KBM-7 (cell line): ENCODE data around the gene TNFRSF21.
A peak's percentile ranks its signal among the peaks of the same experiment; 100 is the strongest.
"Not testable (repeated sequence)": the region's sequence is repeated elsewhere in the genome, so short reads cannot be mapped to it uniquely, and the experiment has no call there.

Experiments used
- DNase-seq: peaks from one replicate; pipeline ENCODE4 v3.0.0-alpha.2; 2015
- in situ Hi-C: fragments of 300-500 bp; cut with MboI; formaldehyde crosslinking; loops from 2 replicates; pipeline ENCODE4 v1.14.3; 2020; ENCODE audit warnings: low sequenced_read_pairs, low pct_unique_long_range_greater_than_20kb, mixed read lengths

Gene TNFRSF21

DNA sequence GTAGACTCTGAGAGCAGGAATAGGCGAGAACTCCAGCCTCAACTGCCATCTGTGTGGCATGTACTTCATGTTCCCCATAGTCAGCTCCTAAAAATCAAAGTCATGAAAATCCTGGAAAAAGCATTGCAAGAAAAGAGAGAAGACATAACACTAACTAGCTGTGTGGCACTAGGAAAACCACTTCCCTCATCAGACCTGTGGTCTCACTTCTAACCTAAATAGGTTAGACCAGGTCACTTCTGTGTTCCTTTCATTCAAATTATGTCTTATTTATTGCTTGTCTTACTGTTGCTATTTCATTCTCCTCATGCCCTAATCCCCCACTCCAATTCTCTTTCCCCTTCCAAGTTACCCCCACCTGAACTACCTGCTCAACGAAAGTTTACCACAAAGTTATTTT lies 70.2 kb downstream of the TNFRSF21 start:
- DNase-seq, result no peak
- in situ Hi-C loops, result no loop called here

DNA sequence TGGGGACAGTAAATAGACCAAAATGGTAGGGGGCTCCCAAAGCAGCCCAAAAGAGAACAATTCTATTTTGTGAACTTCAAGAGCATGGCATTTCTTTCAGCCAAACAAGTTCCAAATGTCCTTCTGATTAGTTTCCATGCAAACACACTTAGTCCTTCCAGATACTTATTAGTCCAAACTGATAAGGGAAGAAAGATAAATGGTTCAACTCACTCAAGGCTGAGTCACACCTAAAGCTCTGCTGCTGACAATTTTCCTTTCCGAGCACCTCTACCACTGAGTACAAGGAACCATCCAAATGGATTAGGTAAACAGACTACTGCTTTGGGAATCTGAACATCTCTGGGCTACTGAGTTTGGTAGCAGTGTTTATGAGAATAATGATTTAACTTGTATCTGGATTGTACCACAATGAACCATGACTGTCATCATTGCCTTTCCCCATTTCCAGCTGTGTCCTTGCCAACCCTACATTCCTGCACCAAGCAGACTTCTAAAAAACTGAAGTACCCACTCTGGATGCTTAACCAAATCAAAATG lies 71.2 kb downstream of the TNFRSF21 start:
- no peak for DNase-seq
- in situ Hi-C loops, result no loop called here

DNA sequence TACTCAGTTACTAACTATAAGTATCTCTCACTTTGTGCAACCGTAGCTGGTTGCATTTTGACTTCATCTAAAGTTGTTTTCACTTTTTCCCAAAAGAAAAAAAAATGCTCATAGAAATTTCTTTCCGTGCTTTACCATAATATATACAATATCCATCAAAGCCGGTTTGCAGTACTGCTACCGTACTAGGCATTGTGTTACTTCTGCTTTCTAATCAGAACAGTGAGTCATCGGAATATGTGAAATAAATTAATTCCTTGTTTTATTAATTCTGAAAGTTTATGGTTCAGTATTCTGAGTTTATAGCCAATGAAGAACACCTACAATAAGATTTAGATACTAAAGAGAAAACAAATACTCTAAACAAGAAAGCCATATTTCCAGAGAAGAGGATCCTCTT lies 72.5 kb downstream of the TNFRSF21 start:
- DNase-seq, result no peak
- in situ Hi-C loops, result no loop called here

DNA sequence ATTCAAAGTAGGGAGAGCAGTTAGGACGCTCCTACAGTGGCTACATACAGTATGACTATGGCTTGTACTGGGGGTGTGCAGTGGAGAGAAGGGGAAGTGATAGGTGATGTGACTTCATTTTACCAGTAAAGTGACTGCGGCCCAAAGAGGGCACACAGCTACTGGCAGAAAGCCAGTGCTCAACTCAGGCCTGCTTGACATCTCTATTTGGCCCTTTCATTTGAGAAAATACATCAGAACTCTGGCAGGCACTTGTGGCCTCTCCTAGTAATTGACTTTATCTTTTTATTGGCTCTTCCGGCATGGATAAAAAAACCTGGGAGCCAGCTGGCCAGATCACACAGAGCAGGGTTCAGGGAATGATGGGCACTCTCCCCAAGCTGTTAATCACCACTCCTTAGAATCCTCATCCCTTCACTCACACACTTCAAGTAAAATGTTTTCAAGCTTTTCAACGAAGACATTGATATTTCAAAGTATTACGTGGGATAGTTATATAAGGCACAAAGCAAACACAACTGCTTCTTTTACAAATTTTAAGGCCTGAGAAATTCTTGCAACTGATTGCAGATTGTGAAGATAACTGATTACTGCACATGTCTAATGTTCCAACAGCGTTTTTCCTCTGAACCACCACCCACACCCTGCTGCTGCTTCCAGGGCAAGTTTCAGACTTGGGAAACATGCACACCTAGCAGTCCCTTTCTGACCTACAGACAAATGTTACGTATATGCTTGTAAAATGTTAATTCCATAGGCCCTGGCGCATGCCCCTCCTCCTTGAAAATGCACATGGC lies 73.5 kb downstream of the TNFRSF21 start:
- DNase-seq, result peak; percentile 75
- in situ Hi-C loops, result no loop called here

DNA sequence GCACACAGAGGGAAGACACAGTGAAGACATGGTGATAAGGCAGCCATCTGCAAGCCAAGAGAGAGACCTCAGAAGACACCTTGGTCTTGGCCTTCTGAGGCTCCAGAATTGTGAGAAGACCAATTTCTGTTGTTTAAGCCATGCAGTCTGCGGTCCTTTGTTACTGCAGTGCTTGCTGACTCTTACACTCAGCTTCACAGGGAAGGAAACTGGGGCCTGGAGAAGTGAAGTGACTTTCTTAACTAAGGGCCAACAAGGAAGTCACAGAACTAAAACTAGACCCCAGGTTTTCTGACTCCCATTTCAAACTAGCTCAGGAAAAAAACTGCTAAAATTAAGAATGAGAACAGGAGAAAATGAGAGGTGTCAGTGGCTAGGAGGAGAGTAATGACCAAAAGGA lies 74.3 kb downstream of the TNFRSF21 start:
- no peak for DNase-seq
- in situ Hi-C loops, result no loop called here

DNA sequence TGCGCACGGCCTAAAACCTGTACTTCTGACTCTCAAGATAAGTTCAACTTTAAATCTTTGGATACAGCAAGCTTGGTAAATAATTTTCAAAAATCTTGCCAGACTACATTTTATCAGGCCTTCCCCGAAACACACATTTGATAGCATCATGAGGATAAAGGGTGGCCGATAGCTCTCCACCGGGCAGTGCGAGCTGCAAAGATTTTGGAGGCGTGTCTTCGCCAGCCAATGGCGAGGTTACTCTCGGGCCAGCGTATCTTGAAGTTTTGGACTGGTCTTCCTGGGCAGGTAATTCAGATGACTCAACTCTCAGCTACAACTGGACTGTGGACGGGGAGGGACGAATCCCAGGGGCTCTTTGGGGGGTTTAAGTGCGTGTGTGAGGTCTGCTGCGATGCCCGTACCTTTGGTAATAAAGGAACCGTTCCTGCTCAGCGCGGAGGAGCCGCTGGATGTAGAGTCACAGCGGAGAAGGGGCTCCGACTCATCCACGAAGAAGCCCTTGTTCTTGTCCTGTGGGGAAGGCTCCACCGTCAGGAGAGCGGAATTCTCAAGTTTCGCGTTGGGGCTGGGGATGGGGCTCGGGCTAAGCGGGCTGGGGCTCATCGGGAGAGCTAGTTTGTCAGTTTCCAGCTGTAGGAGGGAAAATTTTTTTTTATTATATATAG lies 75.3 kb downstream of the TNFRSF21 start:
- no peak for DNase-seq
- in situ Hi-C loops, result no loop called here

DNA sequence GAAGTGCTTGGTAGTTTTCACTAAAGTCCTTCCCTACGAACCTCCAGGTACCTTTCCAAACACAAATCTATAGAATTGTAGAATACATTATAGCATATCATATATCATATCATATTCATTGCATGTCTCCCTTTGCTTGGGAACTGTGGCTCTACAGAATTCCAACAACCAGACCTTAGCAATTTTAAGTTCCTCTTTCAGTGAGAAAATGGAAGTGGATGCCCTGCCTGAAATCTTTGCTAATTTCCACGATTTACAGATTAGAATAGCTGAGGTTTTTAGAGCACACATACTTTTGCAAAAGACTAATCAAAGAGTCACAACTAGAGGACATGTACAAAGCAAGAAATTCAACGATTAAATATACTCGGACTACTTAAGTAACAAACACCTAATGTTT lies 78.6 kb downstream of the TNFRSF21 start:
- DNase-seq, result no peak

DNA sequence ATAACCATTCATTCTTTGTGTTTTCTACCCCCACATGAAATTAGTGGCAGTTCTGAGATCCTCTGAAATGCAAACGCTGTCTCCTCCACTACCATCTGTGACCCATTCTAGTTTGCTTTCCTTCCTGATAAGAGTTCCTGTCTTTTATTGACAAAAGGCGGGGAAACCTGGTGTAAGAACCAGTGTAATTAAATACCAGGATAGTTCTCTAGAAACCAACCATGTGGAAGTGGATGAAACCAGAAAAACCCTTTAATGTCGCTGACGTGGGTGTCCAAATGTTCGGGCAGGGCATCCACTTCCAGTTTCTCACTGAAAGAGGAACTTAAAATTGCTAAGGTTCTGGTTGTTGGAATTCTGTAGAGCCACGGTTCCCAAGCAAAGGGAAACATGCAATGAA lies 79.1 kb downstream of the TNFRSF21 start:
- peak; percentile 56 for DNase-seq
- in situ Hi-C loops, result no loop called here

More for the DNA sequence above, 78.6 kb downstream of the TNFRSF21 start:
- in situ Hi-C loops, result no loop called here

DNA sequence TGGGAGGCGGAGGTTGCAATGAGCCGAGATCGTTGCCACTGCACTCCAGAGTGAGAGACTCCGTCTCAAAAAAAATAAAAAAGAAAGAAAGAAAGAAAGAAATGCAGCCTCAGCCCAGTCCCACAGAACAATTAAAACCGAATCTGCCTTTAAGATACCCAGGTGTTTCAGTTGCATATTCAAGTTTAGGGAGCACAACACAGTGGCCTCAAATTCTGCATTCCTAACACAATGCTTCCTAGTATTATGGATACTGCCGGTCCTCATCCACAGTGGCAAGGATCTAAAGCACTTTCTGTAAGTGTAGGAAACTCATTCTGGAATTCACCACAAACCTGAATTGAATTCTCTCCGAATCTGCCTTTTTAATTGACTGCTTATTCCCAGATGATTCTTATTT lies 80.5 kb downstream of the TNFRSF21 start:
- in situ Hi-C loops, result no loop called here
- no peak for DNase-seq

DNA sequence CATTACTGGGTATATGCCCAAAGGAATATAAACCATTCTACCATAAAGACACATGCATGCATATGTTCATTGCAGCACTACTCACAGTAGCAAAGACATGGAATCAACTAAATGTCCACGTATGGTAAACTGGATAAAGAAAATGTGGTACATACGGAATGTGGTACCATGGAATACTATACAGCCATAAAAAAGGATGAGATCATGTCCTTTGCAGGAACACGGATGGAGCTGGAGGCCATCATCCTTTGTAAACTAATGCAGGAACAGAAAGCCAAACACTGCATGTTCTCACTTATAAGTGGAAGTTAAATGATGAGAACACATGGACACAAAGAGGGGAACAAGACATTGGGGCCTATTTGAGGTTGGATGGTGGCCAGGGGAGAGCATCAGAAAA lies 81.6 kb downstream of the TNFRSF21 start:
- in situ Hi-C loops, DNase-seq: not testable (repeated sequence)

DNA sequence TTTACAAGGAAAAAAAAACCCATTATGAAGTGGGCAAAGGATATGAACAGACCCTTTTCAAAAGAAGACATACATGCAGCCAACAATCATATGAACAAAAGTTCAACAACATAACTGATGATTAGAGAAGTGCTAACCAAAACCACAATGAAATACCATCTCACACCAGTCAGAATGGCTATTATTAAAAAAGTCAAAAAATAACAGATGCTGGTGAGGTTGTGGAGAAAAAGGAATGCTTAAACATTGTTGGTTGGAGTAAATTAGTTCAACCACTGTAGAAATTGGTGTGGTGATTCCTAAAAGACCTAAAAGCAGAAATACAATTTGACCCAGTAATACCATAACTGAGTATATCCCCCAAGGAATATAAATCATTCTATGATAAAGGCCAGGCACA lies 86.5 kb downstream of the TNFRSF21 start:
- in situ Hi-C loops, DNase-seq: not testable (repeated sequence)

DNA sequence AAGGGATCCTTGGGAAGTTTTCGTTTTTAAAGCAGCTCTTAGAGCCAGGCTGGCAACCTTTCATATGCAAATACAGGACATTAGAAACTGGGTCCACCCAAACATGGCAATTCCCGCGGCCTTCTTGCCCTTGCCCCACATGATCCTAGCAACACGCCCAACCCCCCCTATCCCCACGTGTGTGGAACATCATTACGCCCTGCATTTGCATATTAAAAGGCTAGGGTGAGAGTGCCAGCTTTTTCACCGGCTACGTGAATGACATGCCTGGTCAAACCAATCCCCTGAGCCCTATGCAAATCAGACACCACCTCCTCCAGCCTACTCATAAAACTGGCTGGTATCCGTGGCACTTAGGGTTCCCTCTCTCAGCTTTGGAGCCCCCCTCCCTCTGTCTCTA lies 88.1 kb downstream of the TNFRSF21 start:
- in situ Hi-C loops, result no loop called here
- no peak for DNase-seq

DNA sequence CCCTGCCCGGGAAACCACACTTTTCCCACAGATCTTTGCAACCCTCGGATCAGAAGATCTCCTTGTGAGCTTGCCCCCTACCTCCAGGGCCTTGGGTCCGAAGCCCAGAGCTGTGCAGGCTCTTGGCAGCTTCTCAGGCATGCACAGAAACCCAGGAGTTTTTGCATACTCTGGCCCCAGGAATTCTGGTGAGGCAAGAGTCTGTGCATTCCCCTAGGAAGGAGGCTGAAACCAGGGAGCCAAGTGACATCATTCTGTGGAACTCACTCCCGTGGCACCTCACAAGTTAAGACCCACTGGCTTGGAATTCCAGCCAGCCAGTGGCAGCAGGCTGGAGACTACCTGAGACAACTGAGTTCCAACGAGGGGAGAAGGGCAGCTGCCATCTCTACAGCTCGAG lies 100.1 kb downstream of the TNFRSF21 start:
- in situ Hi-C loops, result no loop called here
- DNase-seq, result no peak

DNA sequence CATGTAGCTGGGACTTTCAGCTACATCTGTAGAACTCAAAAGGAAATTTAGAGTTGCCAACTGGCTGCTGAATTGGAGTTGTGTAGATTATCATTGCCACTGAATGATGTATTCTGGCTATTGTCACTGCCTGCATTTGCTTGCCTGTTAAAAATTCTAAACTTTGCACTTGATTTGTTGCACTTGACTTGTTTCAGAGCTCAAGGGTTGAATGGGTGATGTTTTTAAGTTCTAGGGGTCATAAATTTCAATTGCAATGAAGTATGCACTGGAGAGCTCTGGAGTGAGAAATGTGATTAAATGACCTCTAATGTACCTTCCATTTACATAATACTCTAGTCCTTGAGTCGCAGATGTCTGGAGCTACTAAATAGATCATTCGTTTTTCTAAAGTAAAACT lies 102.4 kb downstream of the TNFRSF21 start:
- DNase-seq, result no peak
- in situ Hi-C loops, result no loop called here

DNA sequence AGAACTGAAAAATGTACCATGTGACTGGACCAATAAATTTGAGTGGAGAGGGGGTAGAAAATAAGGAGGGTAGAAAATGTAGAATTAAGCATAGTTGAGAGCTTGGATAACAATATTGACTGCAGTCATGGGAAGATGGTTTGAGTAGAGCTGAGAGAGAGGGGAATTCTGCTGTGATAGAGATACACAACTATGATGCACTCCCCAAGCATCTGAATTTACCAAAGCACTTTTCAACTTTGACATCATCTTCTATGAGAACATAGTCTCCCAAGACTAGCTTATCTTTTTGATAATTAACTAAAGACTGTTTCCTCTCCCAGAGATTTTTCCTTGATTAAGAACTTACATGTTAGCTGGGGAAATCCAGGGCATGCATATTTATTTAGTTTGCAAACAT lies 103.1 kb downstream of the TNFRSF21 start:
- DNase-seq, result no peak
- in situ Hi-C loops, result no loop called here

DNA sequence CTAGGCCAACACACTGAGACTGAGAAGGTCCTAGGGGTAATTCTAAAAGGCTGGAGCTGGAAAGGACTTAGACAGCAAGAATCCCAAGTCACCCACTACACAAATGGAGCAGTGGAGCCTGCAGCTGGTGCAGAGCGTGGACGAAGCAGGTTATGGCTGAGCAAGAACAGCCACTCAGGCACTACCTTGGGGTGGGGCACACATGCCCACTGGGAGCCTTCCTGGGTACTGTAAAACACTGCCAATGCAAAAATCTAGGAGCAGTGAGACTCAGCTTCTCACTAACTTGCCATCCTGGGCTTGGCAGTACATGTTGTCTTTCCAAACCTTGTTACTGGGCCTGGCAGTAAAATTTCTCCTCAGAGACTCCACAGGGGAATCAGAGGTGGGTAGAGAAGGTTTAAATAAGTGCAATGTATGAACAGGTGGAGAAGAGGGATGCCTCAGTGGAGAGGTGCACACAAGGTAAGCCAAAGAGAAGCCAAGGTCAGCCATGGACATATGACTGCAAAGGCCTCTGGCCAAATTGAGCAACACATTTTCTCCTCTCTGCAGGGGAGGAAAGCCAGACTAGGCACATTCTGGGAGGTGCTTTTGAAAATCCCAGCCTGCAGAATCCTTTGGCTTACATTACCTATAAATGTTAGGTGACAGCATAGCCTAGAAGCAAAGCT lies 105.6 kb downstream of the TNFRSF21 start:
- in situ Hi-C loops, result no loop called here
- DNase-seq, result no peak

DNA sequence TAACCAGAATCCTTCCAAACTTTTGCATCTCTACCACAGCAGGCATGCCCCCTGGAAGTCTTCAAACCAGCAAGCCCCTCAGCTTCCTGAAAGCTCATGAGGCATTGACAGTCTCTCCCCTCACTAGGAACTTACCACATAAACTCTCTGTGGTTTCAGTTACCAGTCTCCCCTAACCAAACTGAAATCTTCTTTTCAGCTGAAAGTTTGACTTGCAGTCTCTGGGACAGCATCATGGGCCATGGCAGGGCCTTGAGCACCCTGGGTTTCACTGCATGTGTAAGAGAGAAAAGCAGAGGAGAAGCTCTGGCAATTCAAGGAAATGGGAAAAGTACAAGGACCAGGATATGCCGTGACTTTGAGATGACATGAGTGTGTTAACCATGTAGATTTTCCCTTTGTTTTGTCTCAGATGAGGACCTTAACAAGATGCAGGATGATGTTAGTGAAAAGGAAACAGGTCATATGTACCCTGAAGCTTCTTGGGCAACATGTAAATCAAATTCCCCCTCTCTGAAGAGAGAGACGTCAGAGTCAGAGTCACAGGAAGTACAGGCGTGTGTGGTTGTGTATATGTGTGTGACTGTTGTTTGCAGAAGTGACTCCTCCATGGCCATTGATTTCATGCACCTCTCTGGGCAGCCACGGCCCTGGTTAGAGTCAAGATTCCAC lies 106.3 kb downstream of the TNFRSF21 start:
- in situ Hi-C loops, result no loop called here
- DNase-seq, result no peak

DNA sequence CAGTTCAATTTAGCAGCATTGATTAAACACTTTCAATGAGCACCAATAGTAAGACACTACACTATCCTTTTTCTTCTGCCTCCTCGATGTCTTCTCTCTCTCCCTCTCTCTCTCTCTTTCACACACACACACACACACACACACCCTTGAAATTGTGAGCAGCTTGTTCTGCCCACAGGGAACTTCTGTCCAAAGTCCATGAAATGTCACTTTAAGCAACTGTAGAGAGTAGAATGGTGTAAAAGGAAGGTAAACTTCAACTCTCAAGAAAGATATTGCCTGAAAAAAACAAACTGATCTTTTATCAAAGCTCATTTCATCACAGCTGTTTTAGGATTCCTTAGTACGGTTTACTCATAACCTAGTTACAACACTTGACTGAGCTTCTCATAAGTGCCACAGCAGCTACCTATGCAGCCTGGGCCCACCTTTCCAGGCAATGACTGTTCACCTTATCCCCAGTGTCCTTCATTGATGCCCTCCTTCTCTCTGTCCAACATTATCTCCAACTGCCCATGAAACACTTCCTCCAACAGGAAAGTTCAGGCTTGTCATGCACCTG lies 107.0 kb downstream of the TNFRSF21 start:
- in situ Hi-C loops, result no loop called here
- no peak for DNase-seq
